HTR-8/SVneo (cell line): ENCODE data around the gene AKR7A2.

Source experiments
- DNase-seq: peaks from one replicate; pipeline ENCODE4 v3.0.0; 2011; ENCODE audit warnings: low spot score, mixed read lengths; ENCODE audit not compliant: insufficient read length
- FAIRE-seq: peaks from 2 replicates; lab custom pipeline; 2011; peaks lifted over from hg19 to GRCh38; lab: Jason Lieb, UNC

Gene AKR7A2

DNA sequence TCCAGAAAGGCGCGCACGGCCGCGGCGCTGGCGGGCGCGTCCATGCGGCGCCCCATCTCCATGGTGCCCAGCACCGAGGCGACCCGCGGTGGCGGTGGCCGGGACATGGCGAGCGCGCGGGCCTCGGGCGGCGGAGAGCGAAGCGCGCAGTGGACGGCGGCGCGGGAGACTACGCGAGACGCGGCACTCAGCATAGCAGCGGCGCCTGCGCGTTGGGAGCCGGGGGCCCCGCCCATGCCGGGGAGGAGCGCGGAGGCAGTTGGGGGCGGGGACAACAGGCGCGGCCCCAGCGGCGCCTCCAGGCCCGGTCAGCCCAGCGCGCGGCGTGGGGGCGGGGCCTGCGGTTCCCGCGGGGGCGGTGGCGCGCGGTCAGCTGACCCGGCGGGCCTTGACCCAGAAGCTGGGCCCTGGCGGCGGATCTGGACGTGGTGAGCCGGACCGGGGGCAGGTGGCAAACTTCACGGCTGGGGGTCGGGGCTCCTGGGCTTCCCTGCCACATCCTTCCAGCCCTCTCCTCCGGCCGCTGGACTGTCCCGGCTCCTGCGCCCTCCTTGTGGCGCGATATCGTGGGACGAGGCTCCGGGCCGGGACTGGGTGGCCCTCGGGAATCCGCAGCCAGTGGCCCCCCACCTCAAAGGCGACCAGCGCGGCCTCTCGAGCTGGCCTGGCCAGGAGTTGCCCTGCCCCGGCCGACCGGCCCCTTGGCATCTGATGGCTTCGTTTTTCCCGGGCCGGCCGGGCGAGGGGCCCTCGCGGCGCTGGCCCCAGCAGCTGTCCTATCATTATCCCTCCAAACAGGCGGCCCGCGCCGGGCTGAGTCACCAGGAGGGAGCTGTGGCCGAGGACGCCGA is at the start of gene AKR7A2, which contains the start of gene SLC66A1:
Gene AKR7A2 (minus strand): TSS at position 214 of the 851 bp plus-strand sequence. CDS start 20 bp downstream, at position 194.
Gene SLC66A1 (plus strand): TSS at position 396 of the 851 bp plus-strand sequence. CDS start 5,352 bp downstream, outside the sequence.
- FAIRE-seq (peak; percentile 90), DNase-seq (peak; percentile 93)

DNA sequence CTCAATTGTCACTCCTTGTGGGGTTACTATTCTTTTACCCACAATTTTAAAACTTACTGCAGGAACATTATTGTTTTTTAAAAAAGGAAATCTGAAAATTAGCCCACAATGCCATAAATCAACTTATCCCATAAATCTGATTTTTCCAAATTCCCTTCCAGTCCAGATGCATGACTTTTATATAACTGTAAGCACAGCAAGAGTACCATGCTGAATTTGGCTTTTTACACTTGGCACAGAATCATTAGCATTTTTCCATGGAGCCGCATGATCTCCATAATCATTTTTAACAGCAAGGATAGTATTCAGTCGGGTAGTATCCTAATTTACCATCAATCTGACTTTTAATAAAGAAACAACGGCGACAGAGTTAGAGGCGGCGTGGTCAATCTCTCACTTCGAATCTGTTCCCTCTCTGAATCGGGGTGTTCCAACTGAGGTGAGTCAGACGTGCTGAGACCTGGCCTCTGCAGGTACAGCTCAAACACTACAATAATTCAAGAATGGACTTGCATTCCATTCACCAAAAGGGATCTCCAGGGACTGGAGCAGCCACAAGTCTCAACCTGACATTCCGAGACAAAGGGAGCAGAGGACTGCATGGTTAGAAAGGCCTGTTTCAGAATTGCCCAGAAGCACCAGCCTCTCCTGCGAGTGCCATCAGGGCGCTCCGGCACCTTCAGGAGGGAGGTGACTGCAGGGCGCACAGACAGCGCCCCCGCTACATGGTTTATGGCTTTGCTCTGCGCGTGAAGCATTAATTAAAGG is 49.1 kb upstream of the AKR7A2 start:
- no peak for DNase-seq
- no peak for FAIRE-seq

- DNase-seq (no peak), FAIRE-seq (no peak)
Observed at GRCh38 chr1:19360432-19360831, 48.5 kb upstream of the AKR7A2 start.

DNA sequence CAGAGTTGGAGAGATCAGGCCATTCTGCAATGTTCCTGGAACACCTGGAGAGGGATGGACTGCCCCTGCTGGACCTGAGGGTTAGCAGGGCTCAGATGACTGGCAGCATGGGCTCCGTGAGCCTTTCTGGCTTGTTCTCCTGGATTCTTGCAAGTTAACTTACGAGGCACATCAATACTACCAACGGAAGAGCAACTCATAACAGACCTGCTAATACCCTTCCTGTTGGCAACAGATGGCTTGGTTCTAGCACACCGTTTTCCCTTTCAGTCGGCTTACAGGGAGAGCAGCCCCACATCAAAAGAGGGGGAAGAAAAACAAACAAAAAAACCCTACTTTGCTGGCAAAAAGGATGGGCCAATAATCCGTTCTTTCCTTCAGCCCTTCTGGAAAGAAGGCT is 48.1 kb upstream of the AKR7A2 start:
- DNase-seq: no peak
- FAIRE-seq: no peak

- no peak for DNase-seq
- FAIRE-seq: no peak
Observed at GRCh38 chr1:19359357-19359756, 47.4 kb upstream of the AKR7A2 start.

GRCh38 chr1:19358710-19359109 is 46.8 kb upstream of the AKR7A2 start:
- DNase-seq (no peak), FAIRE-seq (no peak)

GRCh38 chr1:19357299-19357986 is 45.5 kb upstream of the AKR7A2 start:
- FAIRE-seq (no peak), DNase-seq (no peak)

DNA sequence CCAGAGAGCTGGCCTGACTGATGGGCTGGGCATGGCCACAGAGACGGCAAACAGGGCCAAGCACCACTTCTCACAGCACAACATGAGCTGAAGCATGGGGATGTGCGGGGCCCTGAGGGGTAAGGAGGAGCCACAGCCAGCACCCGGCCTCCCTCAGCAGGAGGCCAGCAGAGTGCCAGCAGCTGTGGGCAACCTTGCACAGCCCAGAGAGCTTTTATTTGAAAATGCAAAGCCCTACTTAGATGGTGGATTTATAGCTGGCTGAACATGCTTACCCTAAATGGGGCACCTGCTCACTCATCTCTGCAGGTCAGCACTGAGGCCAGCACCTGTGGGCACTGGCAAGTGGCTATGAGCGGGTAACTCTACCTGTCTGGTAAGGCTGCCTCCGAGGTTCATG is 44.3 kb upstream of the AKR7A2 start:
- no peak for FAIRE-seq
- no peak for DNase-seq

DNA sequence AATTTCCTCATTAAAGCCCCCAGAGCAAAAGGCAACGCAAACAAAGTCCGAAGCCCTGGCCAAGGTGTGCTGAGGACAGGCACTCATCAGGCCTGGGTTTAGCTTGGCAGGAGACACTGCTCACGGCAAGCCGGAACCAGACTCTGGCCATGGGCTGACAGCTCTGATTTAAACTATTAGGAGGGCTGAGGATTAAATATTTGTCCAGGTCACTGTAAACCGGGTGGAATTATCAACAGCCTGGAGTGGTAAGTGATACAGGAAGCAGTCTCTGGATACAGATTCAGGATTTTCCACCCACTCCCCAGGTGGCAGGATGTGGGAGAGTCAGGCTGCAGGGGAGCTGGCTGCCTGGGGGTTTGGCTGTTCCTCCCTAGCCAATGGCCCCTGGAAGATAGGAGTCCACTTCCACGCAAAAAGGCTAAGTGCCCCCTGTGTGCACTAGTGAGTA is 42.6 kb upstream of the AKR7A2 start:
- DNase-seq (no peak), FAIRE-seq (no peak)

GRCh38 chr1:19353596-19353995 is 41.7 kb upstream of the AKR7A2 start:
- DNase-seq: no peak
- FAIRE-seq: no peak

GRCh38 chr1:19352839-19353238 is 40.9 kb upstream of the AKR7A2 start:
- no peak for DNase-seq
- FAIRE-seq: no peak

- DNase-seq (no peak), FAIRE-seq (no peak)
Observed at GRCh38 chr1:19351873-19352272, 39.9 kb upstream of the AKR7A2 start.

GRCh38 chr1:19350566-19350965 is 38.6 kb upstream of the AKR7A2 start:
- FAIRE-seq (no peak), DNase-seq (no peak)

DNA sequence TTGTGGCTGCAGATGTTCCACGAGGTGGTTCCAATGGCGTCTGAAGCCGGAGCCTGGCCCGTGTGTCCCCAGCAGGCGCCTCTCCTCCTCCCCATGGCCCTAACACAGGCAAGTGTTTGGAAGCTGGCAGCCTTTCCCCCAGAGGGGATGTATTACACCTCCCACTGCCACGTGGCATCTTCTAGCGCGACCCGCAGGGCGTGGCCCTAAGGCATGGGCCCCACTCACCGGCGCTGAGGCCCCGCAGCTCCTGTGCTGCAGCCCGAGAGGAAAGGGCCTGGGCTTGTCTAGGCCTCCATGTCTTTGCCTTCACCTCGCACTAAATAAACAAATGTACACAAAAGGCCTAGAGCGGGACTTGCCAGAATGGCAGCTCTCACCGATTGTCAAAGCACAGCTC is 38.1 kb upstream of the AKR7A2 start:
- FAIRE-seq: no peak

DNA sequence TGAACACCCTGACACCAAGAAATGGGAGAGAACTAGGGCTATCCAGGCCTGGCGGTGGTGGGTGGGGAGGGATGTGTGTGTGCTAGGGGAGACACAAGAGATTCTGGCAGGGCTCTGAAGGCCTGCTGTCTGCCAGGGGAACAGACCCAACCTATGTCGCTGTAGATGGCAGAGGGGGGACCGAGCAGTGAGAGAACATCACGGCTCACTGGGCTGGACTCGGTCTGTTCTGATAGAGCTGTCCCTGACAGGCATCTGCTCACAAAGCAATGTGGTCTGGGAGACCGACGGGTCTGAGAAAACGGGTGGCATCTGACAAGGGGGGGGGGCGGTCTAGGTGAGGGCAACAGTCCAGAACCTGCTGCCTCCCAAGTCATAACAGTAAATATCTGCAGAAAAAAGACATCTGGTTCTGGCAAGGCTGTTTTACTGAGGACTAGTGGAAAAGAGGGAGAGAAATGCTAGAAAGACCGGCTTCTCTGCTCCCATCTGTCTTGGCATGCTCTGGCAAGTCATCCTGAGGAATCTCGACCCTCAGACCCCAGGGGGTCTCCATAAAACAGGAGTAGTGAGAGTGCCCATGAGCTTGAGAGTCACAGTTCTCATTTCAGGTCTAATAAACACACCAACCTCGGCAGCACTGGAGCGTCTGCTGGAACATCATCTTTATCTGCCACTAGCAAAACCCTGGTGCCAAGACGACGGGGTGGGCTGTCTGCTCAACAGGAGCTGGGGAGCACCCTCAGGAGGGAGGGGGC is 36.7 kb upstream of the AKR7A2 start:
- FAIRE-seq (no peak), DNase-seq (no peak)

More for the DNA sequence above, 38.1 kb upstream of the AKR7A2 start:
- DNase-seq: no peak

GRCh38 chr1:19347533-19348172 is 35.7 kb upstream of the AKR7A2 start:
- DNase-seq (no peak), FAIRE-seq (no peak)

GRCh38 chr1:19346026-19346425 is 34.1 kb upstream of the AKR7A2 start:
- no peak for FAIRE-seq
- DNase-seq: no peak

DNA sequence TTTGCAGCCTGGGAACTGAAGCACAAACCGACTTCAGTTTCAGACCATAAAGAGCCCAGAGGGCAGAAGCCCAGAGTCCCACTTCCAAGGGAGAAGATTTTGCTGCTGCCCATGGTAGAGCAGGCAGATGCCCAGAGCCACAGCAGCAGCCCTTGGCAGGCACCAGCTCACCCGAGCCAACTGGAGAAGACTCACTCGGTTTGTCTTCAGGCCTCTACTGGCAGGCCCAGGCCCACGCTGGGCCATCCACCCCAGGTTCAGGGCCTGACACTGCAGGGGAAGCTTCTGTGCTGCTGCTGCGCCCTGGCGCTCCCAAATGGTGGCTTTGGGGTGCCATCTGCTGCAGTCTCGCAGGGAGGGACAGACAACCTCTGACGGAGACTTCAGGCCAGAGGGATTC is 33.4 kb upstream of the AKR7A2 start:
- FAIRE-seq (no peak), DNase-seq (no peak)

- FAIRE-seq (no peak), DNase-seq (no peak)
Observed at GRCh38 chr1:19344831-19345230, 32.9 kb upstream of the AKR7A2 start.
